Renal cortex interstitium (tissue), 11 donors: ENCODE data around the gene SARS2. TPM values are rescaled to one million over a fixed set of nuclear protein-coding genes. Genes with fewer than 3 reads are reported as not detected.

Experiments
- DNase-seq, 11 donors: peaks; one replicate each; pipeline ENCODE4 v3.0.0-alpha.2; 2013; ENCODE audit warnings: low read depth in 9 of 11, low spot score in 4 of 11; ENCODE audit errors: extremely low read depth in 1 of 11
- polyA plus RNA-seq, 3 donors: library from polyadenylated mRNA; unstranded; fragments of 120-200 nt; gene quantifications; one replicate each; pipeline ENCODE4 v1.2.1, GENCODE V29; 2013; ENCODE audit not compliant: insufficient read length in 3 of 3

SARS2 gene
- polyA plus RNA-seq, 3 donors, result 43.2 to 56.0 (median 50.9) TPM

GRCh38 chr19:38922482-38922881, 8.1 kb downstream of the SARS2 start:
- DNase-seq, result no peak

GRCh38 chr19:38921420-38922274, 8.9 kb downstream of the SARS2 start:
- DNase-seq, result no peak

- DNase-seq, result no peak
These were observed 9.8 kb downstream of the SARS2 start for GRCh38 chr19:38920602-38921419.

DNA sequence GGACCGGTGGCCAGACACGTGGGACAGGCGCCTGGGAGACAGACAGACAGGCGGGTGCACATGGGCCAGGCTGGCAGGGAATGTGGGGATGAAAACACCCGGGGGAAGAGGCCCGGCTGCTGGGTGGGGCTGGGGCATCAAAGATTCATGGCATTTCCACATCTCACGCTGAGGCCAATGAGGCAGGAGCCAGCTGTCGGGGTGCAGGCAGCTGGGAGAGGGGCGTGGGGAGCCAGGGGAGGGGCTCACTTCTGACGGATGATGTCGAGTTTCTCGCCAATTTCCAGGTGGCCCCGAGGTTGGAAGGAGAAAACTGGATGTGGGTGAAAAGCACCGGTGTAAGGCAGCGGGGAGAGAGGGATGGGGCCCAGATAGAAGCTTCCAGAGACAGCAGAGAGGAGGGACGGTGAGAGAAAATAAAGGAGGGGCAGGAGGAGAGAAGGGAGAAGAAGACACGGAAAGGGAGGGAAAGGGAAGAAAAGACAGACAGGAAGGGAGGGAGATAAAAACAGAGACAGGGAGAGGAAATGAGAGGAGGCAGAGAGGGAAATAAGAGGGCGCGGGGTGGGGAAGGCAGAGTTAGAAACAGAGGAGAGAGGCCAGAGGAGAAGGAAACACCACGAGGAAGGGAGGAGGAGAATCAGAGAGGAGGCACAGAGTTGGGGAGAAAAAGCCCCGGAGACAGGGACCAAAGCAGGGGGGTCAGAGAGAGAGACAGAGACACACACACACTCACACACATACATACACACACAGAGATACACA, 10.5 kb downstream of the SARS2 start:
- no peak for DNase-seq

DNA sequence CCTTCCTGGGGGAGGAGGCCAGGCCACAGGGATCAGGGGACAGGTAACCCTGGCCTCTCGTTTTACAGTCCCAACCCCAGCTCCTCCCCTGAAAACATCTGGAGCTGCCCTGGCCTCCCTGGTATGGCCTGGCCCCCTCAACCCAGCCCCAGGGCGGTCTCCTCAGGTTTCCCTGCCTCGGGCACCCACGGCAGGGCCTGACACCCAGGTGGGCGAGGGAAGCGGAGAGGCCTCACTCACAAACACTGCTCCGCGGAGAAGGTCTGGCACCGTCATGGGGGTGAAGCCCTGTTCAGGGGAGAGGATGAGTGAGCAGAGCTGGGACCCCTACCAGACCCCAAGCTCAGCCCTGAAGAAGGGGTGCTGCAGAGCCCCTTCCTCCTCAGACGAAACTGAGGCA, 12.0 kb downstream of the SARS2 start:
- no peak for DNase-seq

DNA sequence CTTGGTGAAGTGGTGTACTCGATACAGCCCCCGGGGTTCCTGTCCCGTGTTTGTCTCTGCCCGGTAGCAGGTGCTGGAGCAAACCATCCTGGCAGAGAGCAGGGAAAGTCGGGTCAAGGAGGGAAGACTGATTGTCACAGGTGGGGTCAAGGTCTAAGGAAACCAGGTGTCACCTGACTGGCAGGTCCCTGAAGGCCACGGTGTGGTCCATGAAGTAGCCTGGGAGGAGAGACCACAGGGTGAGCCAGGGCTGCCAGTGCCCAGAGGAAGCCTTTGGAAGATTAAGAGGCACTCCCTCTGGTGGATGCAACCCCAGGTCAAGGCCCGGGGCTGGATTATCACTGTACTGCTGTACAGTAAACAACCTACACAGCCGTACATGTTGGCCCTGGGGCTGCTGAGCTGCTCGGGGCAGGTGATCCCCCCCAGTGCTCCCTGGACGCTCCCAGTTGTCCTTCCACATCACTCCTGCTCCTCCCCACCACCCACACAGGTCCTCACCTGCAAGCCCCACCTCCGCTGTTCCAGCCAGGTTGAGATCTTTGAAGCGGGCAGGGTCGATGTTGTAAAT, 12.6 kb downstream of the SARS2 start:
- DNase-seq, result no peak

GRCh38 chr19:38917516-38917915, 13.0 kb downstream of the SARS2 start:
- DNase-seq, result no peak

DNA sequence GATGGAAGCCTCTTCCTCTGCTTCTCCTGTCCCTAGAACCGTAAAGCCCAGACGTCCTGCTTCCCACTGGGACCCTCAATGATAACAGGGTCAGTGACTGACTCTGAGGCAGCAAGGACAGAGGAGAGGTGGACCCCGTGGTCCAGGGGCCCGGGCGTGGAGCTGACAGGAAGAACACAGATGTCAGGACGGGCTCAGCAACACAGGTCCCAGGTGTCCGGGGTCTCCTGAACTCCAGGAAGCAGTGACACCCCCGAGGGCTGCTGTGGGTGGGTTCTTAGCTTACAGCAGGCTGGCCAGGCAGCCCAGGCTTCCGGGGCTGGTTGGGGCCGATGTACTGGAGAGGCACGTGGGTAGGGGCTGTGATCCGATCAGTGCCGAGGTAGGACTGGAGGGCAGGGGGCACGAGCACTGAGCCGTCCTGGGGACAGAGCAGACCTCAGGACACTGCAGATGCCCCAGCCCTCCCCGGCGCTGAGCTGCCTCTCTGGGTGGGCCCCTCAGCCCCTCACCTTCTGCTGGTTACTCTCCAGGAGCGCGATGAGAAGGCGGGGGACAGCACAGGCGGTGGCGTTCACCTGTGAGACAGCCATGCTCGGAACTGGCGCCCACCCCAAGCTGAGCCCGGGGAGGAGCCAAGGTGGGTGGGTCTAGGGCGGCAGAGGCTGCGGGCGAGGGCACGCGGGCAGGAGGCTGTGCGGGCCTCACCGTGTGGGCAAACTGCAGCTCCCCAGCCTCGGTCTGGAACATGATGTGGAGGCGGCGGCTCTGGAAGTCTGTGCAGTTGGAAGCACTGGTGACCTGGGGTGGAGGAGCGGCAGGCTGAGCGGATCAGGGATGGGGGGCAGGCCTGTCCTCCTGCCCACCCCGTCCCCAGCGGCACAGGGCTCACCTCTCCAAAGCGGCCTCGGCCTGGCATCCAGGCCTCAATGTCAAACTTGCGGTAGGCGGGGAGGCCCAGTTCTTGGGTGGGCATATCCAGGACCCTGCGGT, 14.9 kb downstream of the SARS2 start:
- DNase-seq, result no peak

DNA sequence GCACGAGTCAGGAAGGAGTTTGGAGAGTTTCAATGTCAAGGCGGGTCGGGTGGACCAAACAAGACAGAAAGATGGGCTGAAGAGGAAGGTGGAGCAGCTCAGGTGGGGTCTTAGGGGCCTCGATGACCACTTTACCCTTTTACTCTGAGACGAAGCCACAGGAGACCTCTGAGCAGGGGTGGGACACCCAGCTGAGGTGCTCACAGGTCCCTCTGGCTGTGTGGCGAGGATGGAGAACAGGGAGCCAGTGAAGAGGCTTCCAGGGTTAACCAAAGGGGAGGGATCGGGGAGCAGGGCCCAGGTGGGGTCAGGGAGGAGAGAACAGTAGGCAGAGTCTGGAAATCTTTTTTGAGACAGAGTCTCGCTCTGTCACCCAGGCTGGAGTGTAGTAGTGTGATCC, 16.6 kb downstream of the SARS2 start:
- no peak for DNase-seq

DNA sequence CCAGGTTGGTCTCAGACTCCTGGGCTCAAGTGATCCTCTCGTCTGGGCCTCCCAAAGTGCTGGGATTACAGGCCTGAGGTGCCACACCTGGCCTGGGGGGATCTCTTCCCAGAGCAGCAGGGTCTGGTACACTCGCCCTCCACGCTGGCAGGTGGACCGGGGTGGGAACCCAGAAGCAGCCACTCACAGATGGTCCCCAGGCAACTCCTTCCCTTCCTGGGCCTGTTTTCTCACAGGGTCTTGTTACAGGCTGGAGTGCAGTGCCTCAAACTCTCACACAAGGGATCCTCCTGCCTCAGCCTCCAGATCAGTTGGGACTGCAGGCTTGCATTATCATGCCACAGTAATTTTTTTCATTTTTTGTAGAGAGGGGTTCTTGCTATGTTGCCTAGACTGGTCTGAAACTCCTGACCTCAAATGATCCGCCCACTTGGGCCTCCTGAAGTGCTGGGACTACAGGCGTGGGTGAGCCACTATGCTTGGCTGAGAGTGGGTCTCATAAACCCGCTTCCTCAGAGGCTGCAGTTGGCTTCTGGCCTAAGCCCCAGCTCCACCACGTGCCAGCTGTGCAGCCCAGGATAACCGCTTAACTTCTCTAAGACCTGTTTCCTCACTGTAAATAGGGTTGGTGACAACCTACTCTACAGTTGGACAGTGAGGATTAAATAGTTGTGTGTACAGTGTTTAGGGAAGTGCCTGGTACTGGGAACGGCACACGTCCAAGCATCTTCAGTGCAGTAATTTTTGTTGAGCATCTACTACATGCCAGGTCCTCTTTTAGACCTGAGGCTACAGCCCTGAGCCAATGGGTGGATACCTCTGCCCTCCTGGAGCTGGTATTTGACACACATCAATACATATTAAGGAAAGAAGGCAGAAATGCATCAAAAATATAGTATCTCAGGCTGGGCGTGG, 17.7 kb downstream of the SARS2 start:
- DNase-seq, result no peak

DNA sequence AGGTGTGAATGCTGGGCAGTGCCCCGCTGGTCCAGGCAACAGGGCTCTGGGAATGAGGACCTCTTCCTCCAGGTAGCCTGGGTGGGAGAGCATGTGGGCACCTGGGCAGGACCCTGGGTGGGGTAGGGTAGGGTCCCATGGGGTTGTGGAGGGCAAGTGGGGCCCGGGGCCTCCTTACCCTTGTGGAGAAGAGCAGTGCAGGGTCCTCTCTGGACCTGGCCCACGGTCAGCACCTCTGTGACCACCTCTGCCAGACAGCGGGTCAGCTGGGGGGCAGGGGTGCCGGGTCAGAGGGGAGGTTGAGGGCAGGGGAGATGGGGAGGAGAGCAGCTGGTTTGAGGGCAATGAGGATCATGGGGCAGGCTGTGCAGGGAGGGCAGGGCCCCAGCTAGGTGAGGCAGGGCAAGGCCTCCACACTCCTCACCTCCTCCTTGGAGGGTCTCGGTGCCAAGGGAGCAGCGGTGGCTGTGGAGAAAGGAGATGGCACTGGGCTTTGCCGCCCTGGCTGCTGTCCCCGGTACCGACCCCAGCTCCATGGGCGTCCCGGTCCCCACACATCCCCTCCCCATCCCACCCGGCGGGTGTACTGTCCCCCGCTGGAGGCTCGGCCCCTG, 19.1 kb downstream of the SARS2 start:
- no peak for DNase-seq

GRCh38 chr19:38910488-38910887, 20.1 kb downstream of the SARS2 start:
- no peak for DNase-seq

- no peak for DNase-seq
These were observed 21.7 kb downstream of the SARS2 start for GRCh38 chr19:38908911-38909310.

GRCh38 chr19:38907670-38908069, 22.9 kb downstream of the SARS2 start:
- no peak for DNase-seq

DNA sequence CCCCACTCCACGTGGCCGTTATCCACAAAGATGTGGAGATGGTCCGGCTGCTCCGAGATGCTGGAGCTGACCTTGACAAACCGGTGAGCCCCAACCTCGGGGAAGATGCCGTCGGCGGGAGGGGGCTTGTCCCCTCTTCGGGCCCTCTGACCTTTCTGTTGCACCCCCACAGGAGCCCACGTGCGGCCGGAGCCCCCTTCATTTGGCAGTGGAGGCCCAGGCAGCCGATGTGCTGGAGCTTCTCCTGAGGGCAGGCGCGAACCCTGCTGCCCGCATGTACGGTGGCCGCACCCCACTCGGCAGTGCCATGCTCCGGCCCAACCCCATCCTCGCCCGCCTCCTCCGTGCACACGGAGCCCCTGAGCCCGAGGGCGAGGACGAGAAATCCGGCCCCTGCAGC, 23.3 kb downstream of the SARS2 start:
- no peak for DNase-seq

DNA sequence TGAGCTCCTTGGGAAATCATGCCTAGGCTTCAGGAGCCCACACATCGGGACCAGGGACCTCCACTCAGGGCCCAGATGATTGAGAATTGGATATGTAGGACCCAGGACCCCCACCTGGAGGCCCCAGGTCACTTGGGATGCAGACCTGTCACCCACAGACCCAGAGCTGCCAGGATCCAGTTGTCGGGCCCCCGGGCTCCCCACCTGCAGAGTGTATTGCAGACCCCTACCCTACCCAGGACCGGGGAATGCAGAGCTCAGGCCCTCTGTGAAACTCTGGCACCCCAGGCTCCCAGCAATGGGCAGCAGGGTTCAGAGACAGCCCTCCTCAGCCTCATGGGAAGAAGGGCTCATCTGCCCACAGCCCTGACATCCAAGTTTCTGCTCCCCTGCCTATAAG, 24.9 kb downstream of the SARS2 start:
- DNase-seq, result no peak
